Upper lobe of right lung (tissue), 1 donor: ENCODE measurements around the gene MINK1. TPM values are rescaled to one million over a fixed set of nuclear protein-coding genes. Genes with fewer than 3 reads are reported as not detected.

Experiments used
- ATAC-seq: fragments of 200-7000 bp; cut with Tn5 transposase; one replicate; pipeline ENCODE4 v1.9.1; 2020; ENCODE audit warnings: mild to moderate bottlenecking, moderate library complexity
- DNase-seq: peaks from one replicate; pipeline ENCODE4 v3.0.0-alpha.2; 2020
- H3K27ac ChIP-seq: fragments of 200-600 bp; one replicate; pipeline ENCODE4 v1.8.0; 2022
- H3K27me3 ChIP-seq: fragments of 200-600 bp; one replicate; pipeline ENCODE4 v1.8.0; 2022; ENCODE audit warnings: mild to moderate bottlenecking
- H3K36me3 ChIP-seq: fragments of 200-600 bp; one replicate; pipeline ENCODE4 v1.8.0; 2022
- H3K4me1 ChIP-seq: fragments of 200-600 bp; one replicate; pipeline ENCODE4 v1.8.0; 2022
- H3K4me3 ChIP-seq: fragments of 200-600 bp; one replicate; pipeline ENCODE4 v1.8.0; 2022; ENCODE audit warnings: mild to moderate bottlenecking
- H3K9me3 ChIP-seq: fragments of 200-600 bp; one replicate; pipeline ENCODE4 v1.8.0; 2022
- intact Hi-C: fragments of 100-400 bp; cut with DNase I; formaldehyde crosslinking; loops from one replicate; pipeline ENCODE4 v1.11.0; 2022
- total RNA-seq: library from RNA; stranded (reverse); fragmentation: NEBNext Ultra II Directional; extraction: Animal tissue kit (Norgen Biotek cat#: 25700); gene quantifications from one replicate; pipeline ENCODE4 v1.2.1, GENCODE V29; 2021
- TF ChIP-seq, protein P1 (sequence below): fragments of 200-600 bp; IDR thresholded peaks from one replicate; pipeline ENCODE4 v1.8.0; 2022; ENCODE audit warnings: antibody characterized with exemption
- donor health status: DM: no; HTN: yes; CAD: no; lungs with severe emphysema.

The MINK1 gene
- total RNA-seq, 1 donor from 2014 or later, result 121 TPM

- peaks cover 18% of the 10 kb centered on the region for H3K27me3 ChIP-seq
- H3K4me3 ChIP-seq, result peak within 1 kb of the TSS; percentile 85
- ATAC-seq (no peak), DNase-seq (no peak)
- intact Hi-C loops, result loop anchor here (10.0 kb wide), 1 partner anchor 54 kb away; the partner anchor contains the start of genes CXCL16, MED11 and ZMYND15
- H3K4me1 ChIP-seq, result peaks cover 44% of the 10 kb centered on the region
- no peaks in the 10 kb centered on the region for H3K9me3 ChIP-seq
- TF ChIP-seq, protein P1, sequence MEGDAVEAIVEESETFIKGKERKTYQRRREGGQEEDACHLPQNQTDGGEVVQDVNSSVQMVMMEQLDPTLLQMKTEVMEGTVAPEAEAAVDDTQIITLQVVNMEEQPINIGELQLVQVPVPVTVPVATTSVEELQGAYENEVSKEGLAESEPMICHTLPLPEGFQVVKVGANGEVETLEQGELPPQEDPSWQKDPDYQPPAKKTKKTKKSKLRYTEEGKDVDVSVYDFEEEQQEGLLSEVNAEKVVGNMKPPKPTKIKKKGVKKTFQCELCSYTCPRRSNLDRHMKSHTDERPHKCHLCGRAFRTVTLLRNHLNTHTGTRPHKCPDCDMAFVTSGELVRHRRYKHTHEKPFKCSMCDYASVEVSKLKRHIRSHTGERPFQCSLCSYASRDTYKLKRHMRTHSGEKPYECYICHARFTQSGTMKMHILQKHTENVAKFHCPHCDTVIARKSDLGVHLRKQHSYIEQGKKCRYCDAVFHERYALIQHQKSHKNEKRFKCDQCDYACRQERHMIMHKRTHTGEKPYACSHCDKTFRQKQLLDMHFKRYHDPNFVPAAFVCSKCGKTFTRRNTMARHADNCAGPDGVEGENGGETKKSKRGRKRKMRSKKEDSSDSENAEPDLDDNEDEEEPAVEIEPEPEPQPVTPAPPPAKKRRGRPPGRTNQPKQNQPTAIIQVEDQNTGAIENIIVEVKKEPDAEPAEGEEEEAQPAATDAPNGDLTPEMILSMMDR, result no peak
- H3K27ac ChIP-seq, result peak within 1 kb of the TSS; percentile 90
- H3K36me3 ChIP-seq, result no peaks in the 10 kb centered on the region
Measured at GRCh38 chr17:4788807-4789700, 44.1 kb upstream of the MINK1 start, which contains the start of gene GLTPD2. GLTPD2 (plus strand) TSS chr17:4788964; CDS start chr17:4789012, 48 bp downstream.

GRCh38 chr17:4789701-4789950 lies 43.5 kb upstream of the MINK1 start:
- Histone ChIP-seq H3K36me3 (no peaks in the 10 kb centered on the region), H3K27ac (peak overlapping the region; percentile 90), H3K4me1 (peaks cover 44% of the 10 kb centered on the region), H3K4me3 (peak overlapping the region; percentile 85), H3K9me3 (no peaks in the 10 kb centered on the region), H3K27me3 (peaks cover 12% of the 10 kb centered on the region)
- ATAC-seq (no peak), DNase-seq (no peak)
- TF ChIP-seq, protein P1, result no peak
- intact Hi-C loops, result loop anchor here (10.0 kb wide), 1 partner anchor 55 kb away; the partner anchor contains the start of genes CXCL16, MED11 and ZMYND15

- TF ChIP-seq, protein P1, result peak; percentile 68
- H3K27ac ChIP-seq, result peak overlapping the region; percentile 90
- H3K4me1 ChIP-seq, result peaks cover 43% of the 10 kb centered on the region
- peaks cover 7% of the 10 kb centered on the region for H3K27me3 ChIP-seq
- H3K36me3 ChIP-seq, result no peaks in the 10 kb centered on the region
- no peaks in the 10 kb centered on the region for H3K9me3 ChIP-seq
- ATAC-seq (peak; percentile 95), DNase-seq (peak; percentile 95)
- peak overlapping the region; percentile 85 for H3K4me3 ChIP-seq
- intact Hi-C loops, result loop anchor here (10.0 kb wide), 1 partner anchor 55 kb away; the partner anchor contains the start of genes CXCL16, MED11 and ZMYND15
Measured at GRCh38 chr17:4789951-4790704, 43.0 kb upstream of the MINK1 start.

DNA sequence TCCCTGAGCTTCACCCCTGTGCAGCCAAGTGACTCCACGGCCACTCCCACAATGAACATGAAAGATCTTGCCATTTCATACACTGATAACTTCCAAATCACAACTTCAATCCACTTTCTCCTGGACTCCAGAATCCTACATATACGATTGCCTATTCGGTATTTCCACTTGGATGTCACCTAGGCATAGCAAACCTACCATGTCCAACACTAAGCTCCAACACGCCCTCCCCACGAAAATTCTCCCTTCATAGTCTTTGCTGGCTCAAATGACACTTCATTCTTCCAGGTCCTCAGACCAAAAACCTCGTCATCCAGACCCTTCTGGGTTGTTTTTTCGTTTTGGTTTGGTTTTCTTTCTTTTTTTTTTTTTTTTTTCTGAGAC lies 42.4 kb upstream of the MINK1 start:
- intact Hi-C loops, result no loop called here
- Histone ChIP-seq H3K9me3 (no peaks in the 10 kb centered on the region), H3K4me3 (peak overlapping the region; percentile 85), H3K27ac (peak overlapping the region; percentile 90), H3K4me1 (peaks cover 41% of the 10 kb centered on the region), H3K36me3 (no peaks in the 10 kb centered on the region), H3K27me3 (peaks cover 1% of the 10 kb centered on the region)
- DNase-seq (no peak), ATAC-seq (no peak)
- TF ChIP-seq, protein P1, result no peak

DNA sequence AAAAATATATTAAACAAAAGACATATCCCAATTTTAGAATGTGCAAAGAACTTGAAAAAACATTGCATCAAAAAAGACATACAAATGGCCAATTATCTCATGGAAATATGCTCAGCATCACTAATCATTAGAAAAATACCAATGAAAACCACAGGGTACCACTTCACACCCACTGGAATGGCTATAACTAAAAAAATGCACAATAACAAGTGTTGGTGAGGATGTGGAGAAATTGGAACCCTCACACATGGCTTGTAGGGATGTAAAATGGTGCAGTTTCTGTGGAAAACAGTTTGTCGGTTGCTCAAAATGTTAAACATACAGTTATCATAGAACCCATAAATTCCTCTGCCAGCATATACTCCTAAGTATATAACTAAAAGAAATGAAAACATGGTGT lies 38.0 kb upstream of the MINK1 start:
- intact Hi-C loops, result loop anchor here (5.0 kb wide), 1 partner anchor 92 kb away; no protein-coding TSS in a partner anchor
- H3K4me1 ChIP-seq, result peaks cover 17% of the 10 kb centered on the region
- ATAC-seq (no peak), DNase-seq (no peak)
- H3K27ac ChIP-seq, result peak overlapping the region; percentile 81
- no peaks in the 10 kb centered on the region for H3K9me3 ChIP-seq
- peaks cover 24% of the 10 kb centered on the region for H3K36me3 ChIP-seq
- no peaks in the 10 kb centered on the region for H3K27me3 ChIP-seq
- peak overlapping the region; percentile 98 for H3K4me3 ChIP-seq
- TF ChIP-seq, protein P1, result no peak
